Panc1 (cell line): ENCODE measurements around the gene IFIT3. TPM values are rescaled to one million over a fixed set of nuclear protein-coding genes. Genes with fewer than 3 reads are reported as not detected.

ENCODE experiments used
- ATAC-seq: fragments of 200-7000 bp; cut with Tn5 transposase; 2 replicates; pipeline ENCODE4 v1.9.1; 2020; ENCODE audit warnings: mild to moderate bottlenecking, moderate library complexity
- BruUV-seq: library from RNA; stranded (reverse); fragments of 400-500 nt; replicated peaks from 2 replicates; lab custom pipeline; 2021; lab: Mats Ljungman, UMichigan
- CTCF ChIA-PET: fragments of 300-600 bp; sonication (Branson Sonifier 250); formaldehyde crosslinking; loops from one replicate; lab custom pipeline; 2022; ENCODE audit warnings: antibody characterized with exemption; lab: Charles Lee
- POLR2A ChIA-PET: fragments of 300-600 bp; sonication (Branson Sonifier 250); formaldehyde crosslinking; loops from one replicate; lab custom pipeline; 2022; ENCODE audit warnings: antibody characterized with exemption; lab: Charles Lee
- DNase-seq: peaks from one replicate; pipeline ENCODE4 v3.0.0-alpha.2; 2010; ENCODE audit warnings: low read depth, low spot score
- H3K27ac ChIP-seq: 2 replicates; pipeline ENCODE4 v1.5.1; 2011; ENCODE audit warnings: mild to moderate bottlenecking, low read length, inconsistent platforms
- H3K27me3 ChIP-seq: fragments of 200-500 bp; sonication (Bioruptor generic); 2 replicates; pipeline ENCODE4 v1.6.0; 2014; ENCODE audit warnings: low read length, inconsistent platforms; ENCODE audit not compliant: control insufficient read depth, insufficient read depth
- H3K36me3 ChIP-seq: fragments of 200-500 bp; sonication (Bioruptor generic); 2 replicates; pipeline ENCODE4 v1.5.1; 2014; ENCODE audit warnings: inconsistent platforms, mild to moderate bottlenecking, low read length, moderate library complexity; ENCODE audit not compliant: control insufficient read depth, insufficient read depth
- H3K4me1 ChIP-seq: 2 replicates; pipeline ENCODE4 v1.5.1; 2011; ENCODE audit warnings: inconsistent platforms, mild to moderate bottlenecking, low read length, moderate library complexity; ENCODE audit not compliant: control insufficient read depth, insufficient read depth
- H3K4me3 ChIP-seq, 2 experiments: 2 replicates each; pipeline ENCODE4 v1.5.1; 2011 to 2012; ENCODE audit warnings: low read depth in 2 of 2, low read length in 2 of 2, mild to moderate bottlenecking in 2 of 2, inconsistent platforms in 1 of 2, moderate library complexity in 1 of 2
- H3K9me3 ChIP-seq: fragments of 200-500 bp; sonication (Bioruptor generic); 2 replicates; pipeline ENCODE4 v1.5.1; 2014; ENCODE audit warnings: low read depth, mild to moderate bottlenecking, inconsistent platforms, low read length, moderate library complexity; ENCODE audit not compliant: control insufficient read depth, insufficient read depth
- CTCF ChIP-seq: fragments of 450-650 bp; IDR thresholded peaks from 2 replicates; pipeline ENCODE4 v1.5.1; 2017; ENCODE audit warnings: mild to moderate bottlenecking
- POLR2AphosphoS5 ChIP-seq: IDR thresholded peaks from 2 replicates; pipeline ENCODE4 v1.6.1; 2012; ENCODE audit warnings: mild to moderate bottlenecking, low read depth, low read length, moderate library complexity
- REST ChIP-seq, 2 experiments: IDR thresholded peaks; 2 replicates each; pipeline ENCODE4 v1.6.1; 2011 to 2012; ENCODE audit warnings: low read depth in 2 of 2, control low read depth in 1 of 2, low read length in 1 of 2, mild to moderate bottlenecking in 1 of 2, moderate library complexity in 1 of 2; ENCODE audit not compliant: insufficient read depth in 1 of 2
- SIN3A ChIP-seq: IDR thresholded peaks from 2 replicates; pipeline ENCODE4 v1.6.1; 2012; ENCODE audit warnings: low read depth, mild to moderate bottlenecking, low read length, moderate library complexity, borderline replicate concordance; ENCODE audit not compliant: insufficient read depth
- TCF7L2 ChIP-seq: IDR thresholded peaks from 2 replicates; pipeline ENCODE4 v1.6.1; 2011; ENCODE audit warnings: mild to moderate bottlenecking, low read depth, low read length, inconsistent platforms
- in situ Hi-C: cut with HindIII; loops from 2 replicates; pipeline ENCODE4 v1.10.0; 2016; ENCODE audit warnings: low sequenced_read_pairs, low pct_unique_long_range_greater_than_20kb
- intact Hi-C: fragments of 100-400 bp; cut with micrococcal nuclease; formaldehyde crosslinking; loops from one replicate; pipeline ENCODE4 v1.10.0; 2022; ENCODE audit not compliant: unreplicated experiment
- total RNA-seq: library from RNA; stranded (reverse); gene quantifications from one replicate; pipeline ENCODE4 v1.2.1, GENCODE V29; 2021; ENCODE audit not compliant: unreplicated experiment

Gene IFIT3
- total RNA-seq, 1 experiment from 2014 or later = 29.8 TPM

GRCh38 chr10:89377705-89378637 is 50.2 kb downstream of the IFIT3 start, which contains the start of gene IFIT1B:
IFIT1B (plus strand) TSS chr10:89378056; CDS start chr10:89378136, 80 bp downstream.
- no peak for DNase-seq
- in situ Hi-C loops = no loop called here
- POLR2A ChIA-PET = no interaction called here
- peaks cover 17% of the 10 kb centered on the region for H3K4me1 ChIP-seq
- BruUV-seq = no TSS peak
- no peaks in the 10 kb centered on the region for H3K36me3 ChIP-seq
- H3K9me3 ChIP-seq = no peaks in the 10 kb centered on the region
- intact Hi-C loops = no loop called here
- peak within 1 kb of the TSS; percentile 44; the same call in 1 of the 2 replicates for H3K27ac ChIP-seq
- TF ChIP-seq SIN3A (no peak), REST (IDR thresholded peaks at IDR 0.05; ENCODE audit: insufficient read depth in 1 of 2, low read depth in 2 of 2, low read length in 1 of 2) (peak in 1 of 2 experiments; percentile 28; a peak in 1 of 4 replicates), CTCF (no peak), POLR2AphosphoS5 (no peak), TCF7L2 (no peak)
- no peak within 1 kb of the TSS for H3K4me3 ChIP-seq
- CTCF ChIA-PET = no interaction called here
- no peak for ATAC-seq
- H3K27me3 ChIP-seq = no peaks in the 10 kb centered on the region

GRCh38 chr10:89379103-89379502 is 51.3 kb downstream of the IFIT3 start:
- intact Hi-C loops (no loop called here), in situ Hi-C loops (no loop called here)
- Histone ChIP-seq H3K27me3 (no peaks in the 10 kb centered on the region), H3K27ac (0 out of 2 replicates have a peak overlapping the region, but pooled peaks have one; percentile 46), H3K9me3 (no peaks in the 10 kb centered on the region), H3K4me3 (no peak overlapping the region), H3K4me1 (peaks cover 9% of the 10 kb centered on the region), H3K36me3 (no peaks in the 10 kb centered on the region)
- ChIA-PET CTCF (no interaction called here), POLR2A (no interaction called here)
- TF ChIP-seq SIN3A (no peak), REST (IDR thresholded peaks at IDR 0.05; ENCODE audit: insufficient read depth in 1 of 2, low read depth in 2 of 2, low read length in 1 of 2) (no peak), TCF7L2 (no peak), CTCF (no peak), POLR2AphosphoS5 (no peak)
- DNase-seq (no peak), ATAC-seq (no peak)
- BruUV-seq = no TSS peak
